HG03575 (cell line): ENCODE data around the gene NCR2.

Experiments used
- ATAC-seq: cut with Tn5 transposase; IDR thresholded peaks from one replicate; pipeline ENCODE4 v1.9.1; 2021; ENCODE audit not compliant: unreplicated experiment, insufficient number of reproducible peaks, low FRiP score; ENCODE audit errors: extremely low read depth

The NCR2 gene

GRCh38 chr6:41352396-41352795 is 17.0 kb downstream of the NCR2 start:
- no peak for ATAC-seq

- ATAC-seq = no peak
Observed at GRCh38 chr6:41352907-41353306, 17.5 kb downstream of the NCR2 start.

GRCh38 chr6:41353333-41353732 is 17.9 kb downstream of the NCR2 start:
- ATAC-seq = no peak

GRCh38 chr6:41355952-41356351 is 20.5 kb downstream of the NCR2 start:
- no peak for ATAC-seq

GRCh38 chr6:41356825-41357224 is 21.4 kb downstream of the NCR2 start:
- ATAC-seq = no peak

GRCh38 chr6:41358503-41358902 is 23.1 kb downstream of the NCR2 start:
- no peak for ATAC-seq

GRCh38 chr6:41359617-41360313 is 24.4 kb downstream of the NCR2 start:
- no peak for ATAC-seq

- ATAC-seq = no peak
Observed at GRCh38 chr6:41360314-41360685, 24.9 kb downstream of the NCR2 start.

GRCh38 chr6:41366150-41366549 is 30.7 kb downstream of the NCR2 start:
- no peak for ATAC-seq

GRCh38 chr6:41367061-41367460 is 31.7 kb downstream of the NCR2 start:
- ATAC-seq = no peak

GRCh38 chr6:41367700-41368099 is 32.3 kb downstream of the NCR2 start:
- ATAC-seq = no peak

- no peak for ATAC-seq
Observed at GRCh38 chr6:41370488-41371111, 35.2 kb downstream of the NCR2 start.

GRCh38 chr6:41371461-41371991 is 36.1 kb downstream of the NCR2 start:
- no peak for ATAC-seq

- no peak for ATAC-seq
Observed at GRCh38 chr6:41371992-41372831, 36.8 kb downstream of the NCR2 start.

GRCh38 chr6:41372832-41373626 is 37.6 kb downstream of the NCR2 start:
- ATAC-seq = no peak

GRCh38 chr6:41373627-41373918 is 38.2 kb downstream of the NCR2 start:
- ATAC-seq = no peak

- no peak for ATAC-seq
Observed at GRCh38 chr6:41373919-41374617, 38.7 kb downstream of the NCR2 start.

- no peak for ATAC-seq
Observed at GRCh38 chr6:41374618-41375590, 39.5 kb downstream of the NCR2 start.
